ENCODE results near the gene DLX1.

DNA sequence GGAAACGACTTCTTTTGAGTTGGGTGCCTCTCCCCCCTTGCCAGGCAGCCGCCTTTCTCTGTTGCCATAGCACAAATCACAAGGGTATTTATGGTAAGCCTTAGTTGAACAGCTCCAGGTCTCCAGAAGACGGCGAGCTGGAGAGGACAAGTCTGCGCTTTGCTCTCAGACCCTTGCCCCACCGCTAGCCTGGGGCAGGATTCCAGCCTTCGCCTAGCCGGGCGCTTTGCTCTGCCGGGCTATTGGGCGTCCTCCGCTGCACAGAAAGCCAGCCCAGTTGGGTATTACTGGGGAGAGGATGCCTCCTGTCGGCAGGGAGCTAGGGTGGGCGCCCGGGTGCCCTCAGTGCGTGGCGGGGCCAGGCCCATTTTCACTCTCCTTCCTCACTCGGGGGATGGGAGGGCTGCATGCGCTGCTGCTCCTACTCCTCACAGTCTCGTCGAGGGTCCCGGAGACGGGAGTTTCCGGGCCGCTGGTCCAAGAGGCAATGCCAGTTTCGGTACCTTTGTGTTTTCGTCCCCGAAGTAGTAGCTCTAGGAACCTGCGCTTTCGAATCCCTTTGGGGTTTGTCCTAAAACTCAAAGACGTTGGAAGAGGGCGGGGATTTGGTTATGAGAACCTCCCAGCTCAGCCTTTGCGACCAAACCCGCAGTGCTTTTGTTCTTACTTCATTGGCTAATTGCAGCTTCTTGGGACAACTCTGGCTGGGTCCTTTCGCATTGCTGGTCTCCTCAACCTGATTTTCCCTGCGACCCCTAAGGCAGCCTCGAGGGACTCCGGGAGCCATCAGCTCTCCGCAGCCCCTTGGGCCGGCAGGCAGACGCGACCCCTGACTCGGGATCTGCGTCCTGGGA is 21.0 kb downstream of the DLX1 start:
- TF ChIP-seq, protein P1, sequence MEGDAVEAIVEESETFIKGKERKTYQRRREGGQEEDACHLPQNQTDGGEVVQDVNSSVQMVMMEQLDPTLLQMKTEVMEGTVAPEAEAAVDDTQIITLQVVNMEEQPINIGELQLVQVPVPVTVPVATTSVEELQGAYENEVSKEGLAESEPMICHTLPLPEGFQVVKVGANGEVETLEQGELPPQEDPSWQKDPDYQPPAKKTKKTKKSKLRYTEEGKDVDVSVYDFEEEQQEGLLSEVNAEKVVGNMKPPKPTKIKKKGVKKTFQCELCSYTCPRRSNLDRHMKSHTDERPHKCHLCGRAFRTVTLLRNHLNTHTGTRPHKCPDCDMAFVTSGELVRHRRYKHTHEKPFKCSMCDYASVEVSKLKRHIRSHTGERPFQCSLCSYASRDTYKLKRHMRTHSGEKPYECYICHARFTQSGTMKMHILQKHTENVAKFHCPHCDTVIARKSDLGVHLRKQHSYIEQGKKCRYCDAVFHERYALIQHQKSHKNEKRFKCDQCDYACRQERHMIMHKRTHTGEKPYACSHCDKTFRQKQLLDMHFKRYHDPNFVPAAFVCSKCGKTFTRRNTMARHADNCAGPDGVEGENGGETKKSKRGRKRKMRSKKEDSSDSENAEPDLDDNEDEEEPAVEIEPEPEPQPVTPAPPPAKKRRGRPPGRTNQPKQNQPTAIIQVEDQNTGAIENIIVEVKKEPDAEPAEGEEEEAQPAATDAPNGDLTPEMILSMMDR (conservative IDR thresholded peaks at IDR 0.05; ENCODE audit: low read depth, low read length): peak; percentile 67
- no peak for TF ChIP-seq EZH2 (IDR thresholded peaks at IDR 0.05; ENCODE audit: low read length, unreplicated experiment)

All from PC-3 (cell line).